A549 (cell line): ENCODE data around the gene PSMB1.
A peak's percentile ranks its signal among the peaks of the same experiment; 100 is the strongest.

Experiments
- E2F6 ChIP-seq: IDR thresholded peaks from 2 replicates; pipeline ENCODE4 v1.6.1; 2012; ENCODE audit warnings: low read depth, borderline replicate concordance
- EP300 ChIP-seq, 2 experiments: fragments of >200 bp; sonication (Bioruptor Twin); formaldehyde crosslinking; IDR thresholded peaks; 2 replicates in 1 of 2; 3 replicates in 1 of 2; pipeline ENCODE4 v1.6.1; 2016 to 2017
- ESRRA ChIP-seq: fragments of 150-350 bp; IDR thresholded peaks from 2 replicates; pipeline ENCODE4 v1.6.1; 2014; ENCODE audit warnings: mild to moderate bottlenecking, low read length, borderline replicate concordance
- JUN ChIP-seq, 2 experiments: fragments of >200 bp; sonication (Bioruptor Twin); formaldehyde crosslinking; IDR thresholded peaks; 2 replicates in 1 of 2; 3 replicates in 1 of 2; pipeline ENCODE4 v1.6.1; 2016 to 2017
- MAX ChIP-seq: IDR thresholded peaks from 2 replicates; pipeline ENCODE4 v1.6.1; 2012
- PHF8 ChIP-seq: fragments of 200-600 bp; sonication (generic); IDR thresholded peaks from 2 replicates; pipeline ENCODE4 v1.6.1; 2016; ENCODE audit warnings: low read depth, mild to moderate bottlenecking, antibody characterized with exemption, moderate library complexity, borderline replicate concordance
- POLR2A ChIP-seq: IDR thresholded peaks from 2 replicates; pipeline ENCODE4 v1.6.1; 2012; ENCODE audit warnings: mild to moderate bottlenecking, low read length
- RCOR1 ChIP-seq: fragments of 150-350 bp; IDR thresholded peaks from 2 replicates; pipeline ENCODE4 v1.6.1; 2014; ENCODE audit warnings: antibody characterized with exemption, low read length, low read depth
- RNF2 ChIP-seq: fragments of 200-600 bp; sonication (generic); IDR thresholded peaks from 2 replicates; pipeline ENCODE4 v1.6.1; 2016; ENCODE audit warnings: low read depth, mild to moderate bottlenecking, antibody characterized with exemption, moderate library complexity, borderline replicate concordance
- SMC3 ChIP-seq: fragments of >200 bp; sonication (Bioruptor Twin); formaldehyde crosslinking; IDR thresholded peaks from 3 replicates; pipeline ENCODE4 v1.6.1; 2018; ENCODE audit warnings: inconsistent platforms
- SREBF2 ChIP-seq: fragments of 450-650 bp; IDR thresholded peaks from 2 replicates; pipeline ENCODE4 v1.6.1; 2014; ENCODE audit warnings: mild to moderate bottlenecking, moderate library complexity
- TF ChIP-seq, protein P1 (sequence below): fragments of >200 bp; sonication (Bioruptor Twin); formaldehyde crosslinking; IDR thresholded peaks from 3 replicates; pipeline ENCODE4 v1.5.1; 2016
- TF ChIP-seq, protein P2 (sequence below): fragments of 450-650 bp; IDR thresholded peaks from 2 replicates; pipeline ENCODE4 v1.6.1; 2014; ENCODE audit warnings: antibody characterized with exemption
- TF ChIP-seq, protein P3 (sequence below): fragments of 200-600 bp; sonication (generic); IDR thresholded peaks from 2 replicates; pipeline ENCODE4 v1.6.1; 2016; ENCODE audit warnings: antibody characterized with exemption, mild to moderate bottlenecking, moderate library complexity

DNA sequence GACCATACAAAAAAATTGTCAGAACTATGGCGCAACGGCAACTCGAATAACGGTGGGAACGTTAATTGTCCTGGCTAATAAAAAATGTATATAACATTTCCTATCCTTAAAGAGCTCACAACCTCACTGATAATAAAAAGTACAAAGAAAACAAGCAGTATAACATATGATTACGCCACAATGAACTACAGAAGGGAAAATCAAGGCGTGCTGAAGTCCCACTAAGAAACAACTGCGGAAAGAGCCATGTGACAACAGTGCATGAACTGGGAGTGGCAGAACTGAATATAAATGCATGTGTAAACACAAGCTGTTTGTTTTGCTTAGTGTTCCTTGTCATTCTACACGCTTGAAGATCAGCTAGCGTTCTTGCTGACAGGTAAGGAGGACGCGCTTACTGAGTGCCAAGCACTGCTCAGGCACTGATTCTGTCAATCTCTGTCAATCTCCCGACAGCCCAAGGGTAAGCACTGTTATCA lies 466 bp upstream of the PSMB1 start:
- no peak for TF ChIP-seq MAX
- TF ChIP-seq, protein P1, sequence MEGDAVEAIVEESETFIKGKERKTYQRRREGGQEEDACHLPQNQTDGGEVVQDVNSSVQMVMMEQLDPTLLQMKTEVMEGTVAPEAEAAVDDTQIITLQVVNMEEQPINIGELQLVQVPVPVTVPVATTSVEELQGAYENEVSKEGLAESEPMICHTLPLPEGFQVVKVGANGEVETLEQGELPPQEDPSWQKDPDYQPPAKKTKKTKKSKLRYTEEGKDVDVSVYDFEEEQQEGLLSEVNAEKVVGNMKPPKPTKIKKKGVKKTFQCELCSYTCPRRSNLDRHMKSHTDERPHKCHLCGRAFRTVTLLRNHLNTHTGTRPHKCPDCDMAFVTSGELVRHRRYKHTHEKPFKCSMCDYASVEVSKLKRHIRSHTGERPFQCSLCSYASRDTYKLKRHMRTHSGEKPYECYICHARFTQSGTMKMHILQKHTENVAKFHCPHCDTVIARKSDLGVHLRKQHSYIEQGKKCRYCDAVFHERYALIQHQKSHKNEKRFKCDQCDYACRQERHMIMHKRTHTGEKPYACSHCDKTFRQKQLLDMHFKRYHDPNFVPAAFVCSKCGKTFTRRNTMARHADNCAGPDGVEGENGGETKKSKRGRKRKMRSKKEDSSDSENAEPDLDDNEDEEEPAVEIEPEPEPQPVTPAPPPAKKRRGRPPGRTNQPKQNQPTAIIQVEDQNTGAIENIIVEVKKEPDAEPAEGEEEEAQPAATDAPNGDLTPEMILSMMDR, result no peak
- TF ChIP-seq POLR2A, result no peak
- TF ChIP-seq RNF2, result no peak
- TF ChIP-seq, protein P2, sequence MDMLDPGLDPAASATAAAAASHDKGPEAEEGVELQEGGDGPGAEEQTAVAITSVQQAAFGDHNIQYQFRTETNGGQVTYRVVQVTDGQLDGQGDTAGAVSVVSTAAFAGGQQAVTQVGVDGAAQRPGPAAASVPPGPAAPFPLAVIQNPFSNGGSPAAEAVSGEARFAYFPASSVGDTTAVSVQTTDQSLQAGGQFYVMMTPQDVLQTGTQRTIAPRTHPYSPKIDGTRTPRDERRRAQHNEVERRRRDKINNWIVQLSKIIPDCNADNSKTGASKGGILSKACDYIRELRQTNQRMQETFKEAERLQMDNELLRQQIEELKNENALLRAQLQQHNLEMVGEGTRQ, result 0 out of 2 replicates have a peak, but pooled peaks have one; percentile 3
- TF ChIP-seq JUN (IDR thresholded peaks at IDR 0.05), result no peak
- TF ChIP-seq SMC3, result no peak
- TF ChIP-seq EP300 (IDR thresholded peaks at IDR 0.05), result no peak
- TF ChIP-seq ESRRA, result no peak
- TF ChIP-seq RCOR1, result no peak
- no peak for TF ChIP-seq SREBF2
- TF ChIP-seq, protein P3, sequence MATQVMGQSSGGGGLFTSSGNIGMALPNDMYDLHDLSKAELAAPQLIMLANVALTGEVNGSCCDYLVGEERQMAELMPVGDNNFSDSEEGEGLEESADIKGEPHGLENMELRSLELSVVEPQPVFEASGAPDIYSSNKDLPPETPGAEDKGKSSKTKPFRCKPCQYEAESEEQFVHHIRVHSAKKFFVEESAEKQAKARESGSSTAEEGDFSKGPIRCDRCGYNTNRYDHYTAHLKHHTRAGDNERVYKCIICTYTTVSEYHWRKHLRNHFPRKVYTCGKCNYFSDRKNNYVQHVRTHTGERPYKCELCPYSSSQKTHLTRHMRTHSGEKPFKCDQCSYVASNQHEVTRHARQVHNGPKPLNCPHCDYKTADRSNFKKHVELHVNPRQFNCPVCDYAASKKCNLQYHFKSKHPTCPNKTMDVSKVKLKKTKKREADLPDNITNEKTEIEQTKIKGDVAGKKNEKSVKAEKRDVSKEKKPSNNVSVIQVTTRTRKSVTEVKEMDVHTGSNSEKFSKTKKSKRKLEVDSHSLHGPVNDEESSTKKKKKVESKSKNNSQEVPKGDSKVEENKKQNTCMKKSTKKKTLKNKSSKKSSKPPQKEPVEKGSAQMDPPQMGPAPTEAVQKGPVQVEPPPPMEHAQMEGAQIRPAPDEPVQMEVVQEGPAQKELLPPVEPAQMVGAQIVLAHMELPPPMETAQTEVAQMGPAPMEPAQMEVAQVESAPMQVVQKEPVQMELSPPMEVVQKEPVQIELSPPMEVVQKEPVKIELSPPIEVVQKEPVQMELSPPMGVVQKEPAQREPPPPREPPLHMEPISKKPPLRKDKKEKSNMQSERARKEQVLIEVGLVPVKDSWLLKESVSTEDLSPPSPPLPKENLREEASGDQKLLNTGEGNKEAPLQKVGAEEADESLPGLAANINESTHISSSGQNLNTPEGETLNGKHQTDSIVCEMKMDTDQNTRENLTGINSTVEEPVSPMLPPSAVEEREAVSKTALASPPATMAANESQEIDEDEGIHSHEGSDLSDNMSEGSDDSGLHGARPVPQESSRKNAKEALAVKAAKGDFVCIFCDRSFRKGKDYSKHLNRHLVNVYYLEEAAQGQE, result no peak
- TF ChIP-seq E2F6, result no peak
- TF ChIP-seq PHF8, result no peak
